SK-N-SH (cell line): ENCODE results near the gene SORL1. TPM values are rescaled to one million over a fixed set of nuclear protein-coding genes. Genes with fewer than 3 reads are reported as not detected.
"Not testable (repeated sequence)": the region's sequence is repeated elsewhere in the genome, so short reads cannot be mapped to it uniquely, and the experiment has no call there.

Source experiments
- CTCF ChIA-PET: fragments of 300-600, 350-600 bp; formaldehyde crosslinking; extraction: SDS; loops from one replicate; lab custom pipeline; 2021; lab: Yijun Ruan, JAX
- POLR2A ChIA-PET: fragments of 350-600 bp; sonication (Branson Sonifier 250); formaldehyde crosslinking; extraction: SDS; loops from one replicate; lab custom pipeline; 2020; ENCODE audit warnings: antibody characterized with exemption, inconsistent platforms; lab: Yijun Ruan, JAX
- DNase-seq: peaks from one replicate; pipeline ENCODE4 v3.0.0; 2012
- H2AFZ ChIP-seq: fragments of 200-600 bp; sonication (generic); 2 replicates; pipeline ENCODE4 v1.8.1; 2016; ENCODE audit warnings: antibody characterized with exemption, mild to moderate bottlenecking, low read depth
- H3F3A ChIP-seq: fragments of 200-600 bp; sonication (generic); replicated peaks from 2 replicates; pipeline ENCODE3; 2016; ENCODE audit warnings: antibody characterized with exemption, mild to moderate bottlenecking; ENCODE audit not compliant: insufficient read depth
- H3K27ac ChIP-seq, 2 experiments: fragments of 200-500 bp in 1 of 2; fragments of 200-600 bp in 1 of 2; sonication (Bioruptor generic) in 1 of 2; sonication (generic), shearing (Covaris generic) in 1 of 2; 2 replicates each; pipeline versions ENCODE4 v1.5.1 to v1.6.1; 2014 to 2016; ENCODE audit warnings: low read depth in 2 of 2, inconsistent platforms in 1 of 2, low read length in 1 of 2, mild to moderate bottlenecking in 1 of 2, mixed read lengths in 1 of 2
- H3K27me3 ChIP-seq: fragments of 200-600 bp; sonication (generic), shearing (Covaris generic); 2 replicates; pipeline ENCODE4 v1.6.1; 2016; ENCODE audit warnings: mixed run types; ENCODE audit not compliant: insufficient read depth
- H3K36me3 ChIP-seq, 2 experiments: fragments of 200-500 bp in 1 of 2; fragments of 200-600 bp in 1 of 2; sonication (Bioruptor generic) in 1 of 2; sonication (generic) in 1 of 2; replicated peaks in 1 of 2; 2 replicates each; pipeline versions ENCODE3 to v1.5.1; 2014 to 2016; ENCODE audit warnings: low read length in 1 of 2, mild to moderate bottlenecking in 1 of 2; ENCODE audit not compliant: insufficient read depth in 2 of 2, control insufficient read depth in 1 of 2
- H3K4me1 ChIP-seq, 2 experiments: fragments of 200-500 bp in 1 of 2; fragments of 200-600 bp in 1 of 2; sonication (Bioruptor generic) in 1 of 2; sonication (generic), shearing (Covaris generic) in 1 of 2; 2 replicates each; pipeline versions ENCODE4 v1.5.1 to v1.6.1; 2014 to 2016; ENCODE audit warnings: low read depth in 1 of 2, low read length in 1 of 2, mixed run types in 1 of 2; ENCODE audit not compliant: insufficient read depth in 2 of 2, control insufficient read depth in 1 of 2
- H3K4me2 ChIP-seq: fragments of 200-600 bp; sonication (generic), shearing (Covaris generic); 2 replicates; pipeline ENCODE4 v1.6.1; 2017; ENCODE audit warnings: mixed run types
- H3K4me3 ChIP-seq, 2 experiments: fragments of 200-500 bp in 1 of 2; fragments of 200-600 bp in 1 of 2; sonication (Bioruptor generic) in 1 of 2; sonication (generic), shearing (Covaris generic) in 1 of 2; 2 replicates each; pipeline versions ENCODE4 v1.5.1 to v1.8.1; 2014 to 2016; ENCODE audit warnings: low read depth in 2 of 2, inconsistent platforms in 1 of 2, low read length in 1 of 2, mild to moderate bottlenecking in 1 of 2, mixed read lengths in 1 of 2, moderate library complexity in 1 of 2
- H3K79me2 ChIP-seq: fragments of 200-600 bp; sonication (generic); 2 replicates; pipeline ENCODE4 v1.8.1; 2017; ENCODE audit warnings: mild to moderate bottlenecking; ENCODE audit not compliant: insufficient read depth
- H3K9ac ChIP-seq: fragments of 200-600 bp; sonication (generic); 2 replicates; pipeline ENCODE4 v1.6.1; 2017; ENCODE audit warnings: mixed run types
- H3K9me2 ChIP-seq: fragments of 200-600 bp; sonication (generic); 2 replicates; pipeline ENCODE4 v1.6.1; 2017; ENCODE audit warnings: mixed run types
- H3K9me3 ChIP-seq: fragments of 200-600 bp; sonication (generic); 2 replicates; pipeline ENCODE4 v1.6.1; 2017; ENCODE audit warnings: mixed run types, mild to moderate bottlenecking, moderate library complexity
- H4K20me1 ChIP-seq: fragments of 200-600 bp; sonication (generic); 2 replicates; pipeline ENCODE4 v1.6.1; 2017; ENCODE audit warnings: mild to moderate bottlenecking, mixed run types; ENCODE audit not compliant: insufficient read depth
- ELF1 ChIP-seq: IDR thresholded peaks from 2 replicates; pipeline ENCODE4 v1.4.0; 2012
- FOXM1 ChIP-seq: IDR thresholded peaks from 2 replicates; pipeline ENCODE4 v1.4.0; 2012; ENCODE audit warnings: low read depth, mild to moderate bottlenecking
- GABPA ChIP-seq: IDR thresholded peaks from 2 replicates; pipeline ENCODE4 v1.4.0; 2012; ENCODE audit warnings: low read depth, mild to moderate bottlenecking
- MAX ChIP-seq: IDR thresholded peaks from 2 replicates; pipeline ENCODE4 v1.4.0; 2012; ENCODE audit warnings: low read depth
- NFIC ChIP-seq: IDR thresholded peaks from 2 replicates; pipeline ENCODE4 v1.4.0; 2012; ENCODE audit warnings: borderline replicate concordance
- PBX3 ChIP-seq: IDR thresholded peaks from 2 replicates; pipeline ENCODE4; 2012
- TEAD4 ChIP-seq: IDR thresholded peaks from 2 replicates; pipeline ENCODE4 v1.4.0; 2012; ENCODE audit warnings: mild to moderate bottlenecking, borderline replicate concordance; ENCODE audit not compliant: insufficient read depth
- YY1 ChIP-seq: IDR thresholded peaks from 2 replicates; pipeline ENCODE4 v1.4.0; 2012; ENCODE audit warnings: low read depth, mild to moderate bottlenecking
- WGBS: methylation state at CpG from one replicate; pipeline ENCODE4 v1.1.6; 2017; ENCODE audit warnings: low lambda C conversion rate; 5-methylcytosine and 5-hydroxymethylcytosine counted together
- polyA plus RNA-seq, 3 experiments: library from polyadenylated mRNA; depleted of rRNA; stranded (reverse); fragments of >200 nt; gene quantifications; 2 replicates each; pipeline ENCODE4 v1.2.3, GENCODE V29; 2012

Gene SORL1
- polyA plus RNA-seq, 1 of the 3 experiments (the other 2 are of a cell fraction) = 7.1 TPM

GRCh38 chr11:121408830-121409229, 43.3 kb upstream of the SORL1 start:
- 67% methylated on average over 2 of the region's 2 CpGs for WGBS
- DNase-seq = no peak
- CTCF ChIA-PET = no interaction called here
- no peaks in the 10 kb centered on the region for H3K27me3 ChIP-seq
- POLR2A ChIA-PET = no interaction called here
- no peak overlapping the region for H3K4me2 ChIP-seq
- no peak for TF ChIP-seq NFIC
- no peak for TF ChIP-seq YY1
- TF ChIP-seq PBX3 = no peak
- TF ChIP-seq MAX = no peak
- no peak for TF ChIP-seq ELF1
- no peak for TF ChIP-seq GABPA
- no peak for TF ChIP-seq FOXM1
- TF ChIP-seq TEAD4 = no peak
- no peaks in the 10 kb centered on the region for H4K20me1 ChIP-seq
- no peak overlapping the region for H3K27ac ChIP-seq
- no peak overlapping the region for H3K9ac ChIP-seq
- H3K9me2 ChIP-seq = no peaks in the 10 kb centered on the region
- no peaks in the 10 kb centered on the region for H3K79me2 ChIP-seq
- no peaks in the 10 kb centered on the region for H3F3A ChIP-seq
- no peaks in the 10 kb centered on the region for H3K4me1 ChIP-seq
- no peaks in the 10 kb centered on the region for H3K36me3 ChIP-seq
- no peak overlapping the region for H3K4me3 ChIP-seq
- no peaks in the 10 kb centered on the region for H3K9me3 ChIP-seq
- H2AFZ ChIP-seq = no peak overlapping the region

GRCh38 chr11:121410041-121410440, 42.1 kb upstream of the SORL1 start:
- H4K20me1 ChIP-seq, H3K4me2 ChIP-seq, CTCF ChIA-PET, H3K9me3 ChIP-seq, H3K4me1 ChIP-seq, H2AFZ ChIP-seq, DNase-seq, H3K9me2 ChIP-seq, H3K27me3 ChIP-seq, POLR2A ChIA-PET, H3K9ac ChIP-seq, H3K4me3 ChIP-seq, H3K79me2 ChIP-seq, H3K27ac ChIP-seq, H3F3A ChIP-seq, H3K36me3 ChIP-seq: not testable (repeated sequence)
- 65% methylated on average over 2 of the region's 2 CpGs for WGBS

GRCh38 chr11:121411330-121411729, 40.8 kb upstream of the SORL1 start:
- CTCF ChIA-PET, H3K9me2 ChIP-seq, H3K9me3 ChIP-seq, H3K27ac ChIP-seq, H3K36me3 ChIP-seq, H3K9ac ChIP-seq, H3F3A ChIP-seq, POLR2A ChIA-PET, H3K4me1 ChIP-seq, H3K27me3 ChIP-seq, H2AFZ ChIP-seq, H3K79me2 ChIP-seq, H4K20me1 ChIP-seq, H3K4me3 ChIP-seq, H3K4me2 ChIP-seq, DNase-seq: not testable (repeated sequence)
